RPMI7951 (cell line): ENCODE measurements around the gene SOS2. TPM values are rescaled to one million over a fixed set of nuclear protein-coding genes. Genes with fewer than 3 reads are reported as not detected.
A peak's percentile ranks its signal among the peaks of the same experiment; 100 is the strongest.

Source experiments
- DNase-seq: peaks from one replicate; pipeline ENCODE4 v3.0.0-alpha.2; 2012; ENCODE audit warnings: low read depth
- total RNA-seq: library from RNA; depleted of rRNA; stranded (reverse); fragments of >200 nt; shearing (Covaris generic); gene quantifications from 2 replicates; pipeline ENCODE4 v1.2.3, GENCODE V29; 2014

The SOS2 gene
- total RNA-seq, 1 experiment from 2014 or later = 21.6 TPM

DNA sequence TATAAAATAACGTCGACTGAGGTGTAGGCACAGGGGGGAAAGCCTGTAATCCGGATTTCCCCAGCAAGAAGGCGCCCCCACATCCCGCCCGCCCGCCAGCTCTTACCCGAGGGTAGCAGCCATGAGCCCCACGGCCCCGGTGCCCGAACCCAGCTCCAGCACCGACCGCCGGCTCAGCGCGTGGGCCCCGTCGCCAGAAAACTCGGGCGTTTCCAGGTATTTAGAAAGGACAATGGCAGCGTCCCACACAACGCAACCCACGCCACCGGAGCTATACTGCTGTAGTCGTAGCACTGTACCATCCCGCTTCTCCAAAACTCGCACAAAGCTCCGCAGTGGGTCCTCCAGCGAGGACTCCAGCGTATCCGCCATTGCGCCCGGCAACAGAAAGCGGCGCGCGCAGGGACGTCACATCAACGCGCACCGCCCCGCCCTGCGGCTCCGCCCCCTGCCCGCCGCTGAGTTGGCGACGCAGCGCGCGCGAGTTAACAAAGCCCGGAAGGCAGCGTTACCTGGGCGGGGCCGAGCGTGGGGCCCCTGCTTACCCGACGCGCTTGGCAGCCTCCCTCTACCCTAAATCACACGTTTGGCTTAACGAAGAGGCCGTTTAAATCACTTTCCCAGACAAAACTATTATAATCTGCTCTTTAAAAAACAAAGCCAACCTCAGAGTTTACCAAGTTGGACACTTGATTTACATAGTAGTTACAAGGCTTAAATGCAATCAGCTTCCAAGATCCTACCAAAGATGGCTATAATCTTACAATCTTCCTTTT is 115.0 kb downstream of the SOS2 start, which contains the start of gene VCPKMT:
Gene VCPKMT (minus strand): TSS at position 392 of the 776 bp plus-strand sequence. CDS start 20 bp downstream, at position 372.
- DNase-seq = peak; percentile 87

DNA sequence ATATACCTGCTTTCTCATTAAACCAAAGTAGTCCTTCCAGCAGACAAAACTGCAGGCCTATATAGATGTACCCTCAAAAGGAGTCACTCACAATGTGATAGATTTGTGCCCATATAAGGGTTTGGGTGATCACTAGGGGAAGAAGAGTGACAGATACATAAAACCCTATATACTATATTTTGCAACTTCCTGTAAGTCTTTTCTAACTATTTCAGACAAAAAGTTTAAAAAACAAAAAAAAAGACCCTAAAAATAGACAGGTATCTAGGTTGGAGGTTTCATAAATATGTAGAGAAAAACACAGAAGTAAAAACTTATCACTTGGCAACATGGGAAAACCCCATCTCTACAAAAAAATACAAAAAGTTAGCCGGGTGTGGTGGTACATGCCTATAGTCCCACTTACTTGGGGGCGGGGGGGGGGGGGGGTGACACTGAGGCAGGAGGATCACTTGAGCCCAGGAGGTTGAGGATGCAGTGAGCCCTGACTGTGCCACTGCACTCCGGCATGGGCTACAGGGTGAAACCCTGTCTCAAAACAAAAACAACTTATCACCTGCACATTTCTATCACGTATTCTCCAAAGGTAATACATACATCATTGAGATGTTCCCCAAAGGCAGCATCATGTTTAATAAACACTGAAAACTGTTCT is 117.9 kb downstream of the SOS2 start:
- no peak for DNase-seq

DNA sequence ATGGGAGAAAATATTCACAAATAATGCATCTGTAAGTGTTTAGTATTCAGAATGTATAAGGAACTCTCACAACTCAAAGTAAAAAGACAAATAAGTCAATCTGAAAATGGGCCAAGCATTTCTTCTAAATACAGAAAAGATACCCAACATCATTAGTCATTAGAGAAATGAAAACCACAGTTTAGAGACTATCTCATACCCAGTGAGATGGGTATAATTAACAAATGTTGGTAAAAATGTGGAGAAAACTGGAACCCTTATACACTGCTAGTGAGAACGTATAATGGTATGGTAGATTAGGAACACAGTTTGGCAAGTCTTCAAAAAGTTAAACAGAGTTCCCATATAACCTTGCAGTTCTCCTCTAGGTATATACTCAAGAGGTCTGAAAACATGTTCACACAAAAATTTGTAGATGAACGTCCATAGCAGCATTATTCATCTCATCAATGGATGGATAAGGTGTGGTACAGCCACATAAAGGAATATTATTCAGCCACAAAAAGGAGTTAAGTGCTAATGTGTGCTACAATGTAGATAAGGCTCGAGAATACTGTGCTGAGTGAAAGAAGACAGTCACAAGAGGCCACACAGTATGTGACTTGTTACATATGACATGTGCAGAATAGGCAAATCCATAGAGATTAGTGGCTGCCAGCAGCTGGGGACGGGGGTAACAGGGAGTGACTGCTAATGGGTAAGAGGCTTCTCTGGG is 120.9 kb downstream of the SOS2 start:
- no peak for DNase-seq

GRCh38 chr14:50109342-50109741 is 122.0 kb downstream of the SOS2 start:
- peak; percentile 22 for DNase-seq

DNA sequence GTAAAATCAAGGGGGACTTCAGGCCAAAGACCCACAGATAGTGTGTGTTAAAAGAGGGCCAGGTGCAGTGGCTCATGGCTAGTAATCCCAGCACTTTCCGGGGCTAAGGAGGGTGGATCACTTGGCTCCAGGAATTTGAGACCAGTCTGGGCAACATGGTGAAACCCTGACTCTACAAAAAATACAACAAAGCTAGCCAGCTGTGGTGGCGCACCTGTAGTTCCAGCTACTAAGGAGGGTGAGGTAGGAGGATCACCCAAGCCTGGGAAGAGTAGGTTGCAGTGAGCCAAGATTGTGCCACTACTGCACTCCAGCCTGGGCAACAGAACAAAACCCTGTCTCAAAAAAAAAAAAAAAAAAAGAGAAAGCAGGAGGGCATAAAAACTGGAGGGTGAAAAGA is 123.5 kb downstream of the SOS2 start:
- DNase-seq = no peak

GRCh38 chr14:50106178-50106577 is 125.2 kb downstream of the SOS2 start:
- no peak for DNase-seq

- DNase-seq = no peak
Observed at GRCh38 chr14:50103558-50103957, 127.8 kb downstream of the SOS2 start.

DNA sequence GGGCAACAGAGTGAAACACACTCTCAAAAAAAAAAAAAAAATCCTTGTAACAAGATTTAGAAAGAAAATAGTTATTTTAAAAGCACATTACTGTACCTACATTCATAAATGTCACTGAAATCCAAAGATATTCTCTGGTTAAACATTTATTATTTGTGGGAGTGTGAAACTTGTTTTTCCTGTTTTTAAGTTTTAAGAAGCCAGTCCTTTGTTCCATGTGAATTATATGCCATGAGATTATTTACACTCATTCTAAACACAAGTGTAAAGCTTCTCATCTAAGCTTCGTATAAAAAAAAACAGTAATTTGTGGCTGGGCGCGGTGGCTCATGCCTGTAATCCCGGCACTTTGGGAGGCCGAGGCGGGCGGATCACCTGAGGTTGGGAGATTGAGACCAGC is 130.0 kb downstream of the SOS2 start:
- DNase-seq = no peak

- DNase-seq = no peak
Observed at GRCh38 chr14:50100805-50101204, 130.6 kb downstream of the SOS2 start.

- peak; percentile 82 for DNase-seq
Observed at GRCh38 chr14:50099335-50099734, 132.0 kb downstream of the SOS2 start.

- no peak for DNase-seq
Observed at GRCh38 chr14:50095895-50096294, 135.5 kb downstream of the SOS2 start.

GRCh38 chr14:50094056-50094755 is 137.2 kb downstream of the SOS2 start:
- no peak for DNase-seq

- DNase-seq = no peak
Observed at GRCh38 chr14:50093496-50093895, 137.9 kb downstream of the SOS2 start.

DNA sequence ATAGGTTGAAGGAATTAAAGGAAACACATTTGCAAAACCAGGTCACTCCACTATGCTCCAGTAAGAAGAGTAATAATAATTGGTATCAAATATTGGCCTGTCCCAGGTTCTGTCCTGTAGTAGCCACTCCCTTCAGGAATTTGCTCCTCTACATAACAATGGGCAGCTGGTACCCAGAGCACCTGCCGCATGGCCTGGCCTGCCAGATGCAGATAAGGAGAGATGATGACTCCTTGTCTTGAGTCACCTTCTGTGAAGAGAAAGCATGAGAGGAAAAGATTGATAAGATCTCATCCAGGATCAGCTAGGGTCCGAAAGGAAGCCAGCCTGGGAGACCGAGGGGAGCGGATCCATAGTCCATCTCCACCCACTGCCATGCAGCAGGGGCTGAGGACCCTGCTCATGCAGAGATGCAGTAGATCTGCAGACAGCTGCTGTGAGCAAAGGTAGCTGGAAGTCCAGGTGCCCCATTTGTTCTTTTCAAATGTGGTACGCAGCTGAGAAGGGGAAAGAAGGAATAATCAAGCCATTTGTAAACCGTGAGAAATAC is 139.3 kb downstream of the SOS2 start:
- DNase-seq = no peak

- DNase-seq = no peak
Observed at GRCh38 chr14:50091240-50091913, 140.0 kb downstream of the SOS2 start.

- DNase-seq = no peak
Observed at GRCh38 chr14:50089208-50089607, 142.2 kb downstream of the SOS2 start.

DNA sequence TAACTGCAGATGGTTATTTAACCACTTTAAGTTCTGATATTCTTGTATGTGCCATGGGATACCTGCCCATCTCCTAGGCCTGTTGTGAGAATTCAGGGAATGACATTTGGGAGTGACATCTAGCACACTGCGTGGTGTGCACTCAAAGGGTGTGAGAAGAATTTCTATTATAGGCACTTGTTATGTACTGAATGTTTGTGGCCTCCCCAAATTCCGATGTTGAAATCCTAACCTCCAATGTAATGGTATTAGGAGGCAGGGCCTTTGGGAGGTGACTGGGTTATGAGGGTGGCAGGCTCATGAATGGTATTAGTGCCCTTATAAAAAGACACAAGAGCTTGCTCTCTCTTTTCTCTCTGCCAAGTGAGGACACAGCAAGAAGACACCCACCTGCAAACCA is 142.6 kb downstream of the SOS2 start:
- no peak for DNase-seq

GRCh38 chr14:50088117-50088515 is 143.3 kb downstream of the SOS2 start:
- no peak for DNase-seq

DNA sequence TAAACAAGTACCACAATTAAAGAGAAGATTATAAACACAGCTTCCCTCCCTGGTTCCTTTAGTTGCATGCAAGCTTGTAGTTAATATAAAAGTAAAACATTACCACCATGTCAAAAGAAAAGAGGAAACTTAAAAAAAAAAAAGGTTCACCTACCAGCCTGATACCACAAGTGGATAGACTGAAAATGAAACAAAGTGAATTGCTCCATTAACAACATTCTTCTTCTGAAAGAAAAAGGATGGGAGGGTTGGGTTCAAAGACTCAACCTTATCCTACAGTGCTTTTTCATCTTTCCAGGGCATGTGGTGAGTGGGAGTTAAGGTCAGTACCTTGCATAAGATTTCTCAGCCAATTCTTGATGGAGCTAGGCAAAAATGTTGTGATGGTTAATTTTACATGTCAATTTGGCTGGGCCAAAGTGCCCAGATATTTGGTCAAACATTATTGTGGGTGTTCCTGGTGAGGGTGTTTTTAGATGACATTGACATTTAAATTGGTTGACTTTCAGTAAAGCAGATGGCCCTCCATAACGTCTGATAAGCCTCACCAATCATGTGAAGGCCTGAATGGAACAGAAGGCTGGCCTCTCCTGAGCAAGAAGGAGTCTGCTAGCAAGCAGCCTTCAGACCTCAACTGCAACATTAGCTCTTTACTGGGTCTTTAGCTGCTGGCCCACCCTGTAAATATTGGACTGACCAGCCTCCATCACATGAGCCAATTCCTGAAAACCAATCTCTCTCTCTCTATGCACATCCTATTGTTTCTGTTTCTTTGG is 143.8 kb downstream of the SOS2 start:
- DNase-seq = no peak

- DNase-seq = no peak
Observed at GRCh38 chr14:50086321-50086711, 145.1 kb downstream of the SOS2 start.
